Activated naive CD4-positive, alpha-beta T cell treated with Interleukin-2 at 50 U/mL for 16 hours (primary cell): ENCODE results near the gene DNAH3.
"Not testable (repeated sequence)": the region's sequence is repeated elsewhere in the genome, so short reads cannot be mapped to it uniquely, and the experiment has no call there.

ENCODE experiments used
- DNase-seq: peaks from one replicate; pipeline ENCODE4 v3.0.0-alpha.2; 2020

Gene DNAH3

DNA sequence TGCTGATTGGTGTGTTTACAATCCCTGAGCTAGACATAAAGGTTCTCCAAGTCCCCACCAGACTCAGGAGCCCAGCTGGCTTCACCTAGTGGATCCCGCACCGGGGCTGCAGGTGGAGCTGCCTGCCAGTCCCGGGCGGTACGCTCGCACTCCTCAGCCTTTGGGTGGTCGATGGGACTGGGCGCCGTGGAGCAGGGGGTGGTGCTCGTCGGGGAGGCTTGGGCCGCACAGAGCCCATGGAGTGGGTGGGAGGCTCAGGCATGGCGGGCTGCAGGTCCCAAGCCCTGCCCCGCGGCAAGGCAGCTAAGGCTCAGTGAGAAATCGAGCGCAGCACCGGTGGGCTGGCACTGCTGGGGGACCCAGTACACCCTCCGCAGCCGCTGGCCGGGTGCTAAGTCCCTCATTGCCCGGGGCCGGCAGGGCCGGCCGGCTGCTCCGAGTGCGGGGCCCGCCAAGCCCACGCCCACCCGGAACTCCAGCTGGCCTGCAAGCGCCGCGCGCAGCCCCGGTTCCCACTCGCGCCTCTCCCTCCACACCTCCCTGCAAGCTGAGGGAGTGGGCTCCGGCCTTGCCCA lies 161.1 kb downstream of the DNAH3 start:
- not testable (repeated sequence) for DNase-seq

- DNase-seq, result no peak
Measured at GRCh38 chr16:20987049-20987448, 163.6 kb downstream of the DNAH3 start.

- DNase-seq, result no peak
Measured at GRCh38 chr16:20984019-20984418, 166.6 kb downstream of the DNAH3 start.

GRCh38 chr16:20976576-20976975 lies 174.1 kb downstream of the DNAH3 start:
- no peak for DNase-seq

DNA sequence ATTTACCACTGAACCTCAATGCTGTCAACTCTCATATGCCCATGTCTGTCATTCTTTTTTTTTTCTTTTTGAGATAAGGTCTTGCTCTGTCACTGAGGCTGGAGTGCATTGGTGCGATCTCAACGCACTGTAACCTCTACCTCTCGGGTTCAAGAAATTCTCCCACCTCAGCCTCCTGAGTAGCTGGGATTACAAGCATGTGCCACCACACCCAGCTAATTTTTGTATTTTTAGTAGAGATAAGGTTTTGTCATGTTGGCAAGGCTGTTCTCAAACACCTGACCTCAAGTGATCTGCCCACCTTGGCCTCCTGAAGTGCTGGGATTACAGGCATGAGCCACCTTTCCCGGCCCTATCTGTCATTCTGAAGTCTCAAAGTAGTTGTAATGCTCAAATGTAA lies 177.4 kb downstream of the DNAH3 start:
- DNase-seq, result not testable (repeated sequence)

- no peak for DNase-seq
Measured at GRCh38 chr16:20971401-20971800, 179.2 kb downstream of the DNAH3 start.

DNA sequence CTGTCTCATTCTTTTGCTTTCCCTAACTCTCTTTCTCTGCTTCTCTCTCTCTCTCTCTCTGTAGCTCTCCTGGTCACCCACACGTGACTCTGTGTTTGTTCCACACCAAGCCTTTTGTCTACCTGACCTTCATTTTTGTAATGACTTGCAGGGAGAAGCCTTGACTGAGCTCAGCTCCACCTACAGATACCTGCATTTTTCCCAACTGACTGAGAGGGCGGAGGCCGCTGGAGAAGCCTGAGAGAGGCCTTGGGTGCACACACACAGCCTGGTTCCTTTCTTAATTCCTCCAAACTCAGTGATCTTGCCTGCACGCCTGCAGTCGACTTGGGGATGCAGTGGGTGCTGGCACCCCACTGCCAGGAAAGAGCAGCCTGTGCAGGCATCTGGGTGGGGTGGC lies 181.3 kb downstream of the DNAH3 start:
- no peak for DNase-seq

- no peak for DNase-seq
Measured at GRCh38 chr16:20968765-20969164, 181.9 kb downstream of the DNAH3 start.

DNA sequence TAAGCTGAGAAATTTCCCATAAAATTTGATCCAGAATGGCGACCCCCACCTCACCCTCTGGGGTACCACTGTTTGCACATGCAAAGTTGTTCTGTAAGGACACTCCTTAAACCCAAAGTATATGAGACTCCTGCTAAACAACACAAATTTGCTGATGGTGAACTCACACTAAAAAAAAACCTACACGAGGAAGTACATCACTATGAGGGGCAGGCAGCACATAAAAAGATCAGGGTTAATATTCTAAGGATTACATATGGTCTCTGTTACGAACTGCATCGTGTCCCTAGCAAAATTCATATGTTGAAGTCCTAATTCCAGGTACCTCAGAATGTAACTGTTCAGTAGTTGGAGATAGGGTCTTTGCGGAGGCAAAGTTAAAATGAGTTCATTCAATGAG lies 189.7 kb downstream of the DNAH3 start:
- DNase-seq, result no peak

DNA sequence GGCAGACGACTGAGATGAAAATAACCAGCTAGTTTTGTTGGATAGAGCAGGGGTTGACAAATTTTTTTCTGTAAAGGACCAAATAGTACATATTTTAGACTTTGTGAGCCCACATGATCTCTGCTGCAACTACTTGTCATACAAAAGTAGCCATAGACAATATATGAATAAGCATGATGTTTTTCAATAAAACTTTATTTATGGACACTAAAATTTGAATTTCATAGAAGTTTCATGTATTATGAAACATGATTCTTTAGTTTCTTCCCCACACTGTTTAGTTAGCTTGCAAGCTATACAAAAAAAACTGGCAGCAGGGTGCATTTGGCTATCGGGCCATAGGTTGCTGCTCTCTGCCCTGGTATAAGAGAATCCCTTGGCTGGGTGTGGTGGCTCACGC lies 193.5 kb downstream of the DNAH3 start:
- DNase-seq, result no peak

DNA sequence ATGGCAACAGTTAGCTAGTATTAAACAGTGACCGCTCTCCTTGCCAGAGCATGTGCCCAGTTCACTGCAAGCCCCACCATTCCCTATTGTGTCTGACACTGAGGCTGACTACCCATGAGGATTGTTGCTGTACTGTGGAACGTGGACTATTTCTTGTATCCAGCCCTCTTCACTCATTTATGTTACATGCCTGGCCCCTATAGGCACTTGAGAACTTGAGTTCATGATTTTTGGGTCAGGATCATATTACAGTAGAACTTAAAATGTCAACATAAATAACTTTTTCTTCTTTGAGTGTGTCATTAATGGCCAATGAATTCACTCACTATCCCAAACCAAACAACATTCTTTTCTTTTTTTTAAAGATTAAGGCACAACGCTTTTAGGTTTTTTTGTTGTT lies 194.3 kb downstream of the DNAH3 start:
- DNase-seq, result no peak

- no peak for DNase-seq
Measured at GRCh38 chr16:20954574-20954973, 196.1 kb downstream of the DNAH3 start.

DNA sequence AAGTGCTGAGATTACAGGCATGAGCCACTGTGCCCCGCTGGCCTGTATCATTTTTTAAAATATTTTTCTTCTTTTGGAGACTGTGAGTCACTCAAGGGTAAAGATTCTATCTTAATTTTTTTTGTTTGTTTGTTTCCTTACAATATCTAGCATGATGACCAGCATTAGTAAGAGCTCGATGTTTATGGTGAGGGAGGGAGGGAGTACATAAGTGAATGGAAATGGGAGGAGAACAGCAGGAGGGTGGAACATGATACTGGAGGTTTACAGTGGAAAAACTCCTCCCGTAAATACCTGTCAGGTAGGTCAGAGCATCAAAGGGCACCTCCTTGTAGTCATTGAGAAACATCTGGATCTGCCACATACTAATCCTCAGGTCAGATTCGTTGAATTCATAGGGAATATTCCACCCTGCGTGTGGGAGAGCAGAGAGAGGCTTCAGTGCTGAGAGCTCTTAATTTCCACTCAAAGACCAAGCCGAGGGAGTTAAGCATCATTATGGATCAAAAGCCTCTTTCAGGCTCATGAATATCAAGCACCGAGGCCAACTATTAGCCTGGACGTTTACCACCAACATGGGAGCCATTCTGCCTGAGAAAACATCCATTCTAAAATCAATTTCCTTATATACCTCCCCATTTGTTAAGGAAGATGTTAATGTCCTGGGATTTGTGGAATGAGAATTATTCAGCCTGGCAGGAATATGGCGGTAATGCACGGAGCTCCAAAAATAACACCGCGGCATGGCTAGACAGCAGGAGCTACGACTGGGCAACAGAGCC lies 198.3 kb downstream of the DNAH3 start:
- DNase-seq, result no peak

GRCh38 chr16:20950294-20950693 lies 200.4 kb downstream of the DNAH3 start:
- DNase-seq, result no peak

- DNase-seq, result no peak
Measured at GRCh38 chr16:20949660-20950059, 201.0 kb downstream of the DNAH3 start.

- DNase-seq, result no peak
Measured at GRCh38 chr16:20948444-20948843, 202.2 kb downstream of the DNAH3 start.

GRCh38 chr16:20946015-20946629 lies 204.5 kb downstream of the DNAH3 start:
- no peak for DNase-seq

- DNase-seq, result not testable (repeated sequence)
Measured at GRCh38 chr16:20945575-20945875, 205.1 kb downstream of the DNAH3 start.

DNA sequence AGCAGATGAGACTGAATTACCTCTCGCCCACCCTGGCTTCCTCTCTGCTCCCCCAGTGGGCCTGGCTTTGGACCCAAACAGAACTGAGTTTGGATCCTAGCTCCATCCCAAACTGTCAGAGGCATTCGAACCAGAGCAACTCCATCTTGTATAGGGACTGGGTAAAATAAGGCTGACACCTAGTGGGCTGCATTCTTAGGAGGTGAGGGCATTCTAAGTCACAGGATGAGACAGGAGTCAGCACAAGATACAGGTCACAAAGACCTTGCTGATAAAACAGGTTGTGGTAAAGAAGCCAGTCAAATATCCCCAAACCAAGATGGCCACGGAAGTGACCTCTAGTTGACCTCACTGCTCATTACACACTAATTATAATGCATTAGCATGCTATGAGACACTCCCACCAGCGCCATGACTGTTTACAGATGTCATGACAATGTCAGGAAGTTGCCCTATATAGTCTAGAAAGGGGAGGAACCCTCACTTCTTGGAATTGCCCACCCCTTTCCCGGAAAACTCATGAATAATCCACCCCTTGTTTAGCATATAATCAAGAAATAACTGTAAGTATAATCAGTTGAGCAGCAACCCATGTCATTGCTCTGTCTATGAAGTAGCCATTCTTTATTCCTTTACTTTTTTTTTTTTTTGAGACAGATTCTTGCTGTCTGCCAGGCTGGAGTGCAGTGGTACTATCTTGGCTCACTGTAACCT lies 205.6 kb downstream of the DNAH3 start:
- DNase-seq, result peak; percentile 46

DNA sequence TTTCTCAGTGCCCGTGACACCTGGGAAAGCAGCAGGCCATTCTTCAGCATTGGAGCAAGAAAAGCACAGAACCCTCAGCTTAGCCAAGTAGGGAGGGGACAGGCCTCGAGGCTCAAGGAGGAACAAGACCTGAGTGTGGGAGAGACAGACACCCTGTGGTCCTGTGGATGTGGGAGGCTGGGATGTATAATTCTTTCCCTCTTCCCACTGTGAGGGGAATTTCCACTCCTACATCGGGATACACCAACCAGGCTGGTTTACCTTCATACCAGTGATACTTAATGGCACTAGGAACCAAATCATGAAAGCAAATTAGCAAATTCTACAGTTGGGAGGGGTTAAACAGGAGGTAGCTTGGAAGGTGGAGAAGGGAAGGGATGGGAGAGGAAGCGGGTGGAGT lies 208.4 kb downstream of the DNAH3 start:
- DNase-seq, result no peak

- no peak for DNase-seq
Measured at GRCh38 chr16:20941636-20941926, 209.1 kb downstream of the DNAH3 start.

GRCh38 chr16:20940871-20941635 lies 209.6 kb downstream of the DNAH3 start:
- DNase-seq, result no peak

- DNase-seq, result no peak
Measured at GRCh38 chr16:20939611-20940010, 211.0 kb downstream of the DNAH3 start.
